ENCODE measurements around the gene ONECUT3. TPM values are rescaled to one million over a fixed set of nuclear protein-coding genes. Genes with fewer than 3 reads are reported as not detected.

ONECUT3 gene
- total RNA-seq, 3 donors from 2014 or later, result not detected

- Histone ChIP-seq H3K4me1 (ENCODE audit: low read depth) (peaks cover 17% of the 10 kb centered on the region), H3K36me3 (ENCODE audit: low read depth) (no peaks in the 10 kb centered on the region), H3K4me3 (no peak overlapping the region), H3K9me3 (no peaks in the 10 kb centered on the region)
- DNase-seq (no peak), ATAC-seq (no peak)
- TF ChIP-seq CTCF (IDR thresholded peaks at IDR 0.05), result no peak
- intact Hi-C loops (cut with DNase I, micrococcal nuclease), result no loop called here
These were observed 1.1 kb upstream of the ONECUT3 start for GRCh38 chr19:1752009-1752756.

- no peak overlapping the region for H3K4me3 ChIP-seq
- no peak for ATAC-seq
These were observed 821 bp downstream of the ONECUT3 start for GRCh38 chr19:1754018-1754635.

GRCh38 chr19:1754636-1755466 is 1.5 kb downstream of the ONECUT3 start:
- TF ChIP-seq CTCF (IDR thresholded peaks at IDR 0.05), result no peak
- Histone ChIP-seq H3K36me3 (ENCODE audit: low read depth) (no peaks in the 10 kb centered on the region), H3K4me3 (no peak overlapping the region), H3K4me1 (ENCODE audit: low read depth) (no peaks in the 10 kb centered on the region), H3K9me3 (no peaks in the 10 kb centered on the region)
- intact Hi-C loops (cut with DNase I, micrococcal nuclease), result no loop called here
- DNase-seq (no peak), ATAC-seq (no peak)

More at GRCh38 chr19:1754018-1754635, 821 bp downstream of the ONECUT3 start:
- intact Hi-C loops (cut with DNase I, micrococcal nuclease), result no loop called here
- H3K9me3 ChIP-seq, result no peaks in the 10 kb centered on the region
- peaks cover 3% of the 10 kb centered on the region for H3K4me1 ChIP-seq (ENCODE audit: low read depth)
- no peaks in the 10 kb centered on the region for H3K36me3 ChIP-seq (ENCODE audit: low read depth)
- no peak for DNase-seq
- no peak for TF ChIP-seq CTCF (IDR thresholded peaks at IDR 0.05)

GRCh38 chr19:1755467-1756171 is 2.3 kb downstream of the ONECUT3 start:
- no peaks in the 10 kb centered on the region for H3K36me3 ChIP-seq (ENCODE audit: low read depth)
- no peak for DNase-seq
- H3K4me1 ChIP-seq (ENCODE audit: low read depth), result no peaks in the 10 kb centered on the region
- H3K9me3 ChIP-seq, result no peaks in the 10 kb centered on the region
- no peak for TF ChIP-seq CTCF (IDR thresholded peaks at IDR 0.05)
- intact Hi-C loops (cut with DNase I, micrococcal nuclease), result no loop called here
- ATAC-seq, result no peak
- H3K4me3 ChIP-seq, result no peak overlapping the region

- H3K4me1 ChIP-seq (ENCODE audit: low read depth), result no peaks in the 10 kb centered on the region
- H3K9me3 ChIP-seq, result no peaks in the 10 kb centered on the region
- ATAC-seq (no peak), DNase-seq (no peak)
- no peak for TF ChIP-seq CTCF (IDR thresholded peaks at IDR 0.05)
- intact Hi-C loops (cut with DNase I, micrococcal nuclease), result no loop called here
- H3K36me3 ChIP-seq (ENCODE audit: low read depth), result no peaks in the 10 kb centered on the region
- no peak overlapping the region for H3K4me3 ChIP-seq
These were observed 3.0 kb downstream of the ONECUT3 start for GRCh38 chr19:1756264-1756663.
